BJ (cell line): Measurements from ENCODE around the gene KNSTRN. TPM values are rescaled to one million over a fixed set of nuclear protein-coding genes. Genes with fewer than 3 reads are reported as not detected.
A peak's percentile ranks its signal among the peaks of the same experiment; 100 is the strongest.

Source experiments
- CTCF ChIA-PET: fragments of 350-600 bp; formaldehyde crosslinking; extraction: SDS; loops from one replicate; lab custom pipeline; 2021; ENCODE audit warnings: antibody characterized with exemption, inconsistent platforms; lab: Yijun Ruan, JAX
- POLR2A ChIA-PET: fragments of 300-600 bp; sonication (Branson Sonifier 250); formaldehyde crosslinking; extraction: SDS; loops from one replicate; lab custom pipeline; 2021; ENCODE audit warnings: antibody characterized with exemption; lab: Charles Lee
- DNase-seq: peaks from one replicate; pipeline ENCODE4 v3.0.0-alpha.2; 2011; ENCODE audit warnings: low read depth
- H3K27me3 ChIP-seq: 2 replicates; pipeline ENCODE4 v1.6.0; 2011; ENCODE audit warnings: low read length; ENCODE audit not compliant: control insufficient read depth, insufficient read depth
- H3K36me3 ChIP-seq: 2 replicates; pipeline ENCODE4 v1.5.1; 2011; ENCODE audit warnings: low read length; ENCODE audit not compliant: control insufficient read depth, insufficient read depth
- H3K4me3 ChIP-seq: 2 replicates; pipeline ENCODE4 v1.5.1; 2011; ENCODE audit warnings: low read depth, mild to moderate bottlenecking, control low read depth, low read length
- CTCF ChIP-seq: IDR thresholded peaks from 2 replicates; pipeline ENCODE4 v1.5.1; 2011; ENCODE audit warnings: low read depth, mild to moderate bottlenecking, control low read depth, inconsistent platforms, low read length, moderate library complexity; ENCODE audit not compliant: insufficient read depth
- polyA plus RNA-seq: library from polyadenylated mRNA; depleted of rRNA; stranded (reverse); fragments of >200 nt; gene quantifications from 2 replicates; pipeline ENCODE4 v1.2.3, GENCODE V29; 2011

The KNSTRN gene
- polyA plus RNA-seq, 1 experiment: 26.4 TPM

- H3K27me3 ChIP-seq: peaks cover 38% of the 10 kb centered on the region
- no peak for DNase-seq
- no peak overlapping the region; the same call in 1 of the 2 replicates for H3K4me3 ChIP-seq
- ChIA-PET CTCF (interaction anchor here (0.7 to 2.3 kb wide), 7 partner anchors 10 to 161 kb away, joined by 3 to 7 read pairs (median 4); no protein-coding TSS in a partner anchor), POLR2A (no interaction called here)
- H3K36me3 ChIP-seq: no peaks in the 10 kb centered on the region
- TF ChIP-seq CTCF: no peak
These were observed 53.2 kb downstream of the KNSTRN start for GRCh38 chr15:40435710-40436089.

GRCh38 chr15:40436116-40436891 is 53.8 kb downstream of the KNSTRN start:
- TF ChIP-seq CTCF: no peak
- ChIA-PET CTCF (interaction anchor here (1.6 to 2.3 kb wide), 5 partner anchors 12 to 162 kb away, joined by 3 to 7 read pairs (median 5); no protein-coding TSS in a partner anchor), POLR2A (no interaction called here)
- Histone ChIP-seq H3K27me3 (peaks cover 38% of the 10 kb centered on the region), H3K36me3 (no peaks in the 10 kb centered on the region), H3K4me3 (peak overlapping the region; percentile 33)
- DNase-seq: no peak

- POLR2A ChIA-PET: interaction anchor here (0.7 kb wide), 1 partner anchor 111 kb away, joined by 3 read pairs; no protein-coding TSS in a partner anchor
- no peak overlapping the region for H3K4me3 ChIP-seq
- peaks cover 38% of the 10 kb centered on the region for H3K27me3 ChIP-seq
- no peak for DNase-seq
- TF ChIP-seq CTCF: no peak
- CTCF ChIA-PET: interaction anchor here (1.3 to 1.9 kb wide), 3 partner anchors 16 to 158 kb away, joined by 3 to 4 read pairs (median 3); no protein-coding TSS in a partner anchor
- H3K36me3 ChIP-seq: no peaks in the 10 kb centered on the region
These were observed 54.6 kb downstream of the KNSTRN start for GRCh38 chr15:40436892-40437751.

- Histone ChIP-seq H3K36me3 (no peaks in the 10 kb centered on the region), H3K27me3 (peaks cover 38% of the 10 kb centered on the region), H3K4me3 (no peak overlapping the region)
- TF ChIP-seq CTCF: no peak
- DNase-seq: no peak
- ChIA-PET POLR2A (interaction anchor here (0.7 kb wide), 1 partner anchor 112 kb away, joined by 3 read pairs; no protein-coding TSS in a partner anchor), CTCF (interaction anchor here (0.6 to 1.9 kb wide), 4 partner anchors 17 to 170 kb away, joined by 3 to 4 read pairs (median 3); no protein-coding TSS in a partner anchor)
These were observed 55.5 kb downstream of the KNSTRN start for GRCh38 chr15:40437752-40438687.
